Cardiac muscle cell (in vitro differentiated cells and primary cell): Measurements from ENCODE around the gene FAM117B. TPM values are rescaled to one million over a fixed set of nuclear protein-coding genes. Genes with fewer than 3 reads are reported as not detected.

ENCODE experiments used
- DNase-seq, 2 donors: peaks; one replicate each; pipeline versions ENCODE4 v3.0.0 to v3.0.0-alpha.2; 2010 to 2017; ENCODE audit warnings: low read depth in 1 of 2, low spot score in 1 of 2
- H3K27ac ChIP-seq: fragments of 200-600 bp; sonication (generic); 2 replicates; pipeline ENCODE4 v1.5.1; 2016
- H3K27me3 ChIP-seq: fragments of 200-600 bp; sonication (generic); 2 replicates; pipeline ENCODE4 v1.6.0; 2016; ENCODE audit warnings: control low read depth
- H3K36me3 ChIP-seq: fragments of 200-600 bp; sonication (generic); 2 replicates; pipeline ENCODE4 v1.5.1; 2016; ENCODE audit warnings: control low read depth
- H3K4me1 ChIP-seq: fragments of 200-600 bp; sonication (generic); 2 replicates; pipeline ENCODE4 v1.8.1; 2017; ENCODE audit warnings: low read depth, mild to moderate bottlenecking, mixed run types
- H3K4me3 ChIP-seq: fragments of 200-600 bp; sonication (generic); 2 replicates; pipeline ENCODE4 v1.5.1; 2016; ENCODE audit warnings: mild to moderate bottlenecking
- H3K9me3 ChIP-seq: fragments of 200-600 bp; sonication (generic); 2 replicates; pipeline ENCODE4 v1.5.1; 2017; ENCODE audit warnings: low read depth, mild to moderate bottlenecking, control low read depth
- polyA plus RNA-seq: library from polyadenylated mRNA; unstranded; fragments of >200 nt; fragmentation: Nextera tagmentation; extraction: Ambion mirVana; gene quantifications from 2 replicates; pipeline ENCODE4 v1.2.1, GENCODE V29; 2016
- total RNA-seq: library from RNA; depleted of rRNA; stranded (reverse); fragments of >200 nt; gene quantifications from 2 replicates; pipeline ENCODE4 v1.2.3, GENCODE V29; 2016
- TF ChIP-seq, protein P1 (sequence below): IDR thresholded peaks from 2 replicates; pipeline ENCODE4 v1.5.1; 2012; ENCODE audit warnings: low read depth, mild to moderate bottlenecking, low read length

Gene FAM117B
- total and polyA plus RNA-seq, 2 experiments from 2014 or later = 8.5 to 11.4 TPM

DNA sequence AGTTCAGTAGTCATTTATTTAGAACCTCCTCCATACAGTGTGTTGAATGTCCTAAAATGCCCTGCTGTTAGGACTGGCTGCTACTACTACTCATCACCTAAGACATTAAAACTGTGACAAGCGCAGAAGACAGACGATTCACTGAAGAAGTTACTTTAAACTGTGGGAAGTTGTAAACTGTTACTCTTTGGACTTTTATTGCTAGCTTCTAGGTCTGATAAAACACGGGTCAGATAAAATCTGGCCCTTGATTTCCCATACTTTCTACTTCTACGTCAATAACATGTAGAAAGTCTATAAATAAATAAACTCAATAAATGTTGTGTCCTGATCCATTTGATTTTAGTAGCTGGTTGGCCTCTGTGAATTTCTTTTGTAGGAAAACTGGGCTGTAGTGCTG, 123.4 kb downstream of the FAM117B start:
- Histone ChIP-seq H3K36me3 (peaks cover 25% of the 10 kb centered on the region), H3K27ac (no peak overlapping the region), H3K4me3 (no peak overlapping the region), H3K4me1 (no peaks in the 10 kb centered on the region), H3K27me3 (no peaks in the 10 kb centered on the region), H3K9me3 (no peaks in the 10 kb centered on the region)
- TF ChIP-seq, protein P1, sequence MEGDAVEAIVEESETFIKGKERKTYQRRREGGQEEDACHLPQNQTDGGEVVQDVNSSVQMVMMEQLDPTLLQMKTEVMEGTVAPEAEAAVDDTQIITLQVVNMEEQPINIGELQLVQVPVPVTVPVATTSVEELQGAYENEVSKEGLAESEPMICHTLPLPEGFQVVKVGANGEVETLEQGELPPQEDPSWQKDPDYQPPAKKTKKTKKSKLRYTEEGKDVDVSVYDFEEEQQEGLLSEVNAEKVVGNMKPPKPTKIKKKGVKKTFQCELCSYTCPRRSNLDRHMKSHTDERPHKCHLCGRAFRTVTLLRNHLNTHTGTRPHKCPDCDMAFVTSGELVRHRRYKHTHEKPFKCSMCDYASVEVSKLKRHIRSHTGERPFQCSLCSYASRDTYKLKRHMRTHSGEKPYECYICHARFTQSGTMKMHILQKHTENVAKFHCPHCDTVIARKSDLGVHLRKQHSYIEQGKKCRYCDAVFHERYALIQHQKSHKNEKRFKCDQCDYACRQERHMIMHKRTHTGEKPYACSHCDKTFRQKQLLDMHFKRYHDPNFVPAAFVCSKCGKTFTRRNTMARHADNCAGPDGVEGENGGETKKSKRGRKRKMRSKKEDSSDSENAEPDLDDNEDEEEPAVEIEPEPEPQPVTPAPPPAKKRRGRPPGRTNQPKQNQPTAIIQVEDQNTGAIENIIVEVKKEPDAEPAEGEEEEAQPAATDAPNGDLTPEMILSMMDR = no peak
- no peak for DNase-seq

GRCh38 chr2:202758604-202759003, 123.8 kb downstream of the FAM117B start:
- Histone ChIP-seq H3K27ac (no peak overlapping the region), H3K27me3 (no peaks in the 10 kb centered on the region), H3K9me3 (no peaks in the 10 kb centered on the region), H3K4me3 (no peak overlapping the region), H3K36me3 (peaks cover 25% of the 10 kb centered on the region), H3K4me1 (no peaks in the 10 kb centered on the region)
- no peak for DNase-seq
- TF ChIP-seq, protein P1 = no peak

- H3K36me3 ChIP-seq = peaks cover 25% of the 10 kb centered on the region
- H3K4me1 ChIP-seq = no peaks in the 10 kb centered on the region
- TF ChIP-seq, protein P1 = no peak
- H3K9me3 ChIP-seq = no peaks in the 10 kb centered on the region
- no peak for DNase-seq
- H3K27me3 ChIP-seq = no peaks in the 10 kb centered on the region
- H3K27ac ChIP-seq = no peak overlapping the region
- no peak overlapping the region for H3K4me3 ChIP-seq
Measured at GRCh38 chr2:202760848-202761247, 126.1 kb downstream of the FAM117B start.

DNA sequence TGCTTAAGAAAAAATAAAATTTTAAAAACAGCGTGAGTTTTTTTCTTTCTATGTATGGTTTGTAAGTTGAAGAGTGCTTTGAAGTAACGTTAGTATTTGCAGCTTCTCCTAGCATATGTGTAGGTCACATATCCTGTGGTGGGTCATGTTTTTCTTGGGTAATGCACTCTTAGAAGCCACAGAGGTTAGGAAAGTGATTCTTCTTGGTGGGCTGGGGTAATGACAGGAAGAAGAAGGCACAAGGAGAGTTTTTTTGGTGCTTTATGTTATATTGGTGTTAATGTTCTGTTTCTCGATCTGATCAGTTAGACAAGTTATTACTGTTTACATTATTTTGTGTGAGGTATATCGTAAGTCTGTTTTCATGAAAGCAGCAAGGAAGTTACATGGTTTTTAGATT, 127.8 kb downstream of the FAM117B start:
- H3K9me3 ChIP-seq = no peaks in the 10 kb centered on the region
- no peak overlapping the region for H3K4me3 ChIP-seq
- H3K4me1 ChIP-seq = no peaks in the 10 kb centered on the region
- no peak overlapping the region for H3K27ac ChIP-seq
- H3K36me3 ChIP-seq = peaks cover 20% of the 10 kb centered on the region
- TF ChIP-seq, protein P1 = no peak
- H3K27me3 ChIP-seq = no peaks in the 10 kb centered on the region
- DNase-seq = no peak

GRCh38 chr2:202763916-202764315, 129.1 kb downstream of the FAM117B start:
- Histone ChIP-seq H3K36me3 (peaks cover 6% of the 10 kb centered on the region), H3K27me3 (no peaks in the 10 kb centered on the region), H3K4me1 (no peaks in the 10 kb centered on the region), H3K4me3 (no peak overlapping the region), H3K9me3 (no peaks in the 10 kb centered on the region), H3K27ac (no peak overlapping the region)
- DNase-seq = no peak
- TF ChIP-seq, protein P1 = no peak

DNA sequence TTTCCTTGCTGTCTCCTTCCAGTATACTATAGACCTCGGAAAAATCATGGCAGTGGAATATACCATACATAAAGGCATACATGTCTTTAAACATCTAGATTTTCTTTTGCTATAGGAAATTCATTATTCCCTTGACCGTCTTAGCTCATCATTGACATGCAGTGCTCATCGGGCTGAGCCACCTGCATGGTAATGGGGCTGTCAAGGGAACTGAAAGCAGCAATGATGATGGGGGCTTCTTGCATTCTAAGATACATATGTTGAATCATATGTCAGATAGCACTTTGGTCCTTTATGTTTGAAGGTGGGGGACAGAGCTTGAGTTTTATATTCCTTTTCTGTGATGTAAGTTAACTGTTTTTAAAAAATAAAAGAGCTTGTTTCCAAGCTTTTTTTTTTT, 130.2 kb downstream of the FAM117B start:
- Histone ChIP-seq H3K36me3 (peaks cover 4% of the 10 kb centered on the region), H3K27me3 (no peaks in the 10 kb centered on the region), H3K27ac (no peak overlapping the region), H3K4me1 (no peaks in the 10 kb centered on the region), H3K9me3 (no peaks in the 10 kb centered on the region), H3K4me3 (no peak overlapping the region)
- DNase-seq = no peak
- TF ChIP-seq, protein P1 = no peak
